Upper lobe of right lung (tissue), 1 donor: Measurements from ENCODE around the gene DNMT3A. TPM values are rescaled to one million over a fixed set of nuclear protein-coding genes. Genes with fewer than 3 reads are reported as not detected.
A peak's percentile ranks its signal among the peaks of the same experiment; 100 is the strongest.

Experiments used
- ATAC-seq: fragments of 200-7000 bp; cut with Tn5 transposase; one replicate; pipeline ENCODE4 v1.9.1; 2020; ENCODE audit warnings: mild to moderate bottlenecking, moderate library complexity
- DNase-seq: peaks from one replicate; pipeline ENCODE4 v3.0.0-alpha.2; 2020
- H3K27ac ChIP-seq: fragments of 200-600 bp; one replicate; pipeline ENCODE4 v1.8.0; 2022
- H3K27me3 ChIP-seq: fragments of 200-600 bp; one replicate; pipeline ENCODE4 v1.8.0; 2022; ENCODE audit warnings: mild to moderate bottlenecking
- H3K36me3 ChIP-seq: fragments of 200-600 bp; one replicate; pipeline ENCODE4 v1.8.0; 2022
- H3K4me1 ChIP-seq: fragments of 200-600 bp; one replicate; pipeline ENCODE4 v1.8.0; 2022
- H3K4me3 ChIP-seq: fragments of 200-600 bp; one replicate; pipeline ENCODE4 v1.8.0; 2022; ENCODE audit warnings: mild to moderate bottlenecking
- H3K9me3 ChIP-seq: fragments of 200-600 bp; one replicate; pipeline ENCODE4 v1.8.0; 2022
- intact Hi-C: fragments of 100-400 bp; cut with DNase I; formaldehyde crosslinking; loops from one replicate; pipeline ENCODE4 v1.11.0; 2022
- total RNA-seq: library from RNA; stranded (reverse); fragmentation: NEBNext Ultra II Directional; extraction: Animal tissue kit (Norgen Biotek cat#: 25700); gene quantifications from one replicate; pipeline ENCODE4 v1.2.1, GENCODE V29; 2021
- TF ChIP-seq, protein P1 (sequence below): fragments of 200-600 bp; IDR thresholded peaks from one replicate; pipeline ENCODE4 v1.8.0; 2022; ENCODE audit warnings: antibody characterized with exemption
- donor health status: DM: no; HTN: yes; CAD: no; lungs with severe emphysema.

DNMT3A gene
- total RNA-seq, 1 donor from 2014 or later: 31.3 TPM

DNA sequence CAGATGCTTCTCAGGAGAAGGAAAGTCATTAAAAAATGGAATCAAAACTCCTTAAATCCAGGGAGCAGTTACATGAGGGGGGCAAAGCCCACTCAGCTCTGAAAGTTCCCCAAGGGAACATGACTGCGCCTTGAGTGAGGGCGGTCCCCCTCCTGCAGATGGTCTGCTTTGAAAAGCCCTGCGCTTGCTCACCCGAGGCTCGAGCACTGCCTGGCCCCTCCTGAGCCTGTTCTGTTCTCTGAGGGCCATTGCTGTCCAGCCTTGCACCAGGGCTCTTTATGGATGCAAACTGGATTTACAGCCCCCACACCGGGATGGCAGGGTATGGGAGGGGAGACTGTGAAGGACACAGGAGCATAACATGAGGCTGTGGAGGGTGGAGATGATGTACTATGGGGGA is 37.8 kb upstream of the DNMT3A start:
- H3K36me3 ChIP-seq: no peaks in the 10 kb centered on the region
- intact Hi-C loops: no loop called here
- peak; percentile 40 for DNase-seq
- TF ChIP-seq, protein P1, sequence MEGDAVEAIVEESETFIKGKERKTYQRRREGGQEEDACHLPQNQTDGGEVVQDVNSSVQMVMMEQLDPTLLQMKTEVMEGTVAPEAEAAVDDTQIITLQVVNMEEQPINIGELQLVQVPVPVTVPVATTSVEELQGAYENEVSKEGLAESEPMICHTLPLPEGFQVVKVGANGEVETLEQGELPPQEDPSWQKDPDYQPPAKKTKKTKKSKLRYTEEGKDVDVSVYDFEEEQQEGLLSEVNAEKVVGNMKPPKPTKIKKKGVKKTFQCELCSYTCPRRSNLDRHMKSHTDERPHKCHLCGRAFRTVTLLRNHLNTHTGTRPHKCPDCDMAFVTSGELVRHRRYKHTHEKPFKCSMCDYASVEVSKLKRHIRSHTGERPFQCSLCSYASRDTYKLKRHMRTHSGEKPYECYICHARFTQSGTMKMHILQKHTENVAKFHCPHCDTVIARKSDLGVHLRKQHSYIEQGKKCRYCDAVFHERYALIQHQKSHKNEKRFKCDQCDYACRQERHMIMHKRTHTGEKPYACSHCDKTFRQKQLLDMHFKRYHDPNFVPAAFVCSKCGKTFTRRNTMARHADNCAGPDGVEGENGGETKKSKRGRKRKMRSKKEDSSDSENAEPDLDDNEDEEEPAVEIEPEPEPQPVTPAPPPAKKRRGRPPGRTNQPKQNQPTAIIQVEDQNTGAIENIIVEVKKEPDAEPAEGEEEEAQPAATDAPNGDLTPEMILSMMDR: no peak
- H3K4me3 ChIP-seq: no peak overlapping the region
- peaks cover 15% of the 10 kb centered on the region for H3K4me1 ChIP-seq
- ATAC-seq: no peak
- no peaks in the 10 kb centered on the region for H3K9me3 ChIP-seq
- H3K27me3 ChIP-seq: no peaks in the 10 kb centered on the region
- no peak overlapping the region for H3K27ac ChIP-seq

DNA sequence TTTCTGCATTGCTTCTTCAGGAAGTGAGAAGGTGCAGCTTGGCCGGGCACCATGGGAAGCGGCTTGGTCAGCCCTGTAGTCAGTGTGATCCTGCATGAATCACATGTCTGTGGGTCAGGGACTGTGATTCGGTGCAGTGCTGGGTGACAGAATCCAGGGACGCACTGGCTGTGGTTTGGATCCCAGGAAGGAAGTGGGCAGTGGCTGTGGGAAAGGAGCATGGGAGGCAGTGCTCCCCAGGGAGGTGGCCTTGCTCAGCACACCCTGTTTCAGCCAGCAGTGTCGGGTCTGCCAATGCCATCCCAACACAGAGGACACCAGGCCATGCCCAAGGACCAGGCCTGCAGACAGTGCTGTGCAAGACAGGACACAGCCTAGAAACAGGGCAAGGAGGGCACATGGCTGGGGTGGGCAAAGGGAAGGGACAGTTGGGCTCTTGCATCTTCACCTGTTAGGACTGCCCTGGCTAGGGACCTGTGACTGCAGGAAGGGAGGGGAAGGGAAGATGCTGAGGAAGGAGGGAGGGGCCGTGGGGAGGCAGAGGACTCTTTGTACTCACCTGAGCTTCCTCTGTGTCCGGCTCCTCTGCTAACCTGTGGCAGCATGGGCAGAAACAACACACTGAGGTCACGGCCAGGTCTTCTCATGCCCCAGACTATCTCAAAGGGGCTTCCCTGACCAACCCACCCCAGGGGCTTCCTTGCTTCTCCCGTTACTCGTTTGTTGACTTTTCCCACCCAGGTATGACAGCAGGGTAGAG is 37.2 kb upstream of the DNMT3A start:
- H3K4me3 ChIP-seq: no peak overlapping the region
- intact Hi-C loops: no loop called here
- H3K27me3 ChIP-seq: no peaks in the 10 kb centered on the region
- H3K36me3 ChIP-seq: no peaks in the 10 kb centered on the region
- ATAC-seq (no peak), DNase-seq (peak; percentile 53)
- H3K4me1 ChIP-seq: peaks cover 15% of the 10 kb centered on the region
- H3K9me3 ChIP-seq: no peaks in the 10 kb centered on the region
- H3K27ac ChIP-seq: no peak overlapping the region
- TF ChIP-seq, protein P1: no peak

DNA sequence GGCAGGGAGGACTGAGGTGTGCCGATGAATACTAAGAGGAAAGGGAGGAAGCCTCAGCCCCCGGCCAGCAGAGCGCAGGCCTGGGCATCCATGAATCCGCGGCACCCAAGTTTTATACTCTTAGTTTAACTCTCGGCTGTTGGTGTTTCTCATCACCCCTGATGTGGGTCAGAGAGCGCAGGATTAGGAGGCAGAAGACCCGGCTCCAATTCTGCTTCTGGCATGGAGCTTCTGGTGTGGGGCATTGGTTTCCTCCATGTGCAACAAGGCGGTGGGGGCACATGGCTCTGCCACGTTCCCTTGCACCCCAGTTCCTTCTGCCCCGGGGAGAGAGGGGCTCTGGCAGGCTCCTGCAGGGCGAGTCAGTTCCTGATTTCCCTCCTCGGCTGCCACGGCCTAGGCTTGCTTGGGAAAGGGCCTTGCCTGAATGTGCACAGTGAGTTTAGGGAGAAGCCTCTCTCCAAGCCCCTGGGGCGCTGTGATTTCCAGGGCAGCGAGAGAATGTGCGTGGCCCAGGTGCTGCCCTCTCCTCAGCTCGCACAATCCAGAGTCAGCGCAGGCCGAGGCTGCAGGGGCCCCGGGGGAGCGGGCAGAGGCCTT is 36.2 kb upstream of the DNMT3A start:
- H3K4me1 ChIP-seq: peaks cover 15% of the 10 kb centered on the region
- no peaks in the 10 kb centered on the region for H3K9me3 ChIP-seq
- no peak overlapping the region for H3K4me3 ChIP-seq
- no peak overlapping the region for H3K27ac ChIP-seq
- intact Hi-C loops: no loop called here
- ATAC-seq (no peak), DNase-seq (peak; percentile 53)
- TF ChIP-seq, protein P1: no peak
- no peaks in the 10 kb centered on the region for H3K36me3 ChIP-seq
- no peaks in the 10 kb centered on the region for H3K27me3 ChIP-seq

DNA sequence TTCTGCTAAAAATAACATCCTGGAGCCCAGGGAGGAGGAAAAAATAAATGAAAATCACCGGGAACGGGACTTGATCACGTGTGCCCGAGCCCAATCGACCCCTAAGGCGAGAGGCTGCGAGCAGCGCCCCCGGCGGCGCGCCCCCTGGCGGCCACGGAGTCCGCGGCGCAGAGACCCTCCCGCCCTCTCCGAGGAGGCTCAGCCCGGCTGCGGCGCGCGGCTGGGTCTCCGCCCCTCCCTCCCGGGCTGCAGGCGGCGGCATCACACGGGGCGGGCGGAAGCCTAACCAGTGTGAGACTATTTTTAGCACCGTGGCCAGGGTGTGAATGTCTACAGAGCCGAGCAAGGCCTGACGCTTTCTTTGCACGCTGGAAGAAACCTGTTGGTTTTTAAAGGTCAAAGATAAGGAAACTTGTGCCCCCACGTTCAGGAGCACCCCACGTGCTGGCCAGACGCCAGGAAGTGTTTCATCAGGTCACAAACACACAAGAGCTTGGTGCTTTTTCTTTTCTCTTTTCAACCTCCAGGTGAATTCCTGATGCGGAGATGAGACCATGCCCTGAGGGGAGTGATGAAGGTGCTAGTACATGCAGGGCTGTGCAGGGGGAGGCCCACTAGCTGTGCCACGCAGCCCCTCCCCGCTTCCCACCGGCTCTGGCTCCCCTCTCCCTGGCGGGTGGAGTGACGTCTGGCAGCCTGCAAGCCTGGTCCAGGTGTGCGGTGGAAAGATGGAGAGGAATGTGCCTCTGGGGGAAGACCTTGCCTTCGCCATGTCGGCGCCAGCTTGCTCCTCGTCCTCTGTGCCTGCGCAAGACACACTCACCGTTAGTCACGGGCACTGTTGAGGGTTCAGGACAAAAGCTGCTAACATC is 35.3 kb upstream of the DNMT3A start:
- peak overlapping the region; percentile 8 for H3K27ac ChIP-seq
- peak; percentile 92 for DNase-seq
- no peaks in the 10 kb centered on the region for H3K9me3 ChIP-seq
- peaks cover 15% of the 10 kb centered on the region for H3K4me1 ChIP-seq
- H3K36me3 ChIP-seq: no peaks in the 10 kb centered on the region
- H3K27me3 ChIP-seq: no peaks in the 10 kb centered on the region
- peak overlapping the region; percentile 23 for H3K4me3 ChIP-seq
- TF ChIP-seq, protein P1: peak; percentile 98
- intact Hi-C loops: no loop called here
- ATAC-seq: peak; percentile 95

DNA sequence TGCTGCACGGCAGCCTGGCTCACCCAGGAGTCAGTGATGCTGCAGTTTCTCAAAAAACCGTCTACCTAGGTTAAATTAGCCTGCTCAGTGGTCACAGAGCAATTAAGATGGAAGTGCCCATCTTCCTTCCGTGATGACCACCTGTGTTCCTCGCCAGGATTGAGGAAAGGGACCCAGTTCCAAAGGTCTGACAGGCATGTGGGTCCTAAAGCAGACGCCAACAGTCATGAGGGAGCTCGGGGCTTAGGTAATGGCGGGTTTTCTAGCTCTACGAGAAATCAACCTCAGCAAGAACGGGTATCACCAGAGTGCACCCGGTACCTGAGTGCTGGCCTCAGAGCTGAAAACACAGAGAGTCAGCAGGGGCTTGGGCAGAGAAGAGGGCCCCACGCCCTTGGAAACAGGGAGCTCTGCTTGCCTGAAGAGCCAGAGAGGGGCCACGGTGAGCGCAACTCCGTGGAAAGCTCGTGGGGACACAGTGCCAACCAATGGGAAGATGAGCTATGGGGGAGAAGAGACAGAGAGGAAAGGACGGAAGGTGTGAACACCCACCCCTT is 34.3 kb upstream of the DNMT3A start:
- Histone ChIP-seq H3K4me3 (peak overlapping the region; percentile 23), H3K9me3 (no peaks in the 10 kb centered on the region), H3K4me1 (peaks cover 15% of the 10 kb centered on the region), H3K27ac (no peak overlapping the region), H3K27me3 (no peaks in the 10 kb centered on the region), H3K36me3 (no peaks in the 10 kb centered on the region)
- intact Hi-C loops: no loop called here
- ATAC-seq: no peak
- TF ChIP-seq, protein P1: no peak
- DNase-seq: no peak
